GM23338 (cell line): ENCODE results near the gene NUP205. TPM values are rescaled to one million over a fixed set of nuclear protein-coding genes. Genes with fewer than 3 reads are reported as not detected.

ENCODE experiments used
- ATAC-seq: fragments of 200-7000 bp; cut with Tn5 transposase; 3 replicates; pipeline ENCODE4 v1.9.1; 2020
- DNase-seq: peaks from one replicate; pipeline ENCODE4 v3.0.0-alpha.2; 2015; ENCODE audit warnings: low spot score
- H2AFZ ChIP-seq: fragments of 200-600 bp; sonication (generic); 2 replicates; pipeline ENCODE4 v1.8.0; 2016; ENCODE audit warnings: antibody characterized with exemption, mild to moderate bottlenecking, moderate library complexity
- H3F3A ChIP-seq: fragments of 200-600 bp; sonication (generic); replicated peaks from 2 replicates; pipeline ENCODE4 v1.8.0; 2017; ENCODE audit warnings: antibody characterized with exemption, mixed run types, low read depth
- H3K27ac ChIP-seq: fragments of 200-600 bp; sonication (generic); 2 replicates; pipeline ENCODE4 v1.6.1; 2016; ENCODE audit warnings: low read depth
- H3K27me3 ChIP-seq: fragments of 200-600 bp; sonication (generic); 2 replicates; pipeline ENCODE4 v1.8.0; 2016; ENCODE audit warnings: mild to moderate bottlenecking, mixed run types, moderate library complexity; ENCODE audit not compliant: insufficient read depth
- H3K36me3 ChIP-seq: fragments of 200-600 bp; sonication (generic); 2 replicates; pipeline ENCODE4 v1.8.0; 2016; ENCODE audit warnings: mild to moderate bottlenecking; ENCODE audit not compliant: insufficient read depth
- H3K4me1 ChIP-seq: fragments of 200-600 bp; sonication (generic); 2 replicates; pipeline ENCODE4 v1.8.0; 2016; ENCODE audit warnings: mild to moderate bottlenecking, moderate library complexity; ENCODE audit not compliant: insufficient read depth
- H3K4me2 ChIP-seq: fragments of 200-600 bp; sonication (generic); 2 replicates; pipeline ENCODE4 v1.7.1; 2017; ENCODE audit warnings: mixed run types
- H3K4me3 ChIP-seq: fragments of 200-600 bp; sonication (generic); 2 replicates; pipeline ENCODE4 v1.6.1; 2016; ENCODE audit warnings: mixed run types
- H3K79me2 ChIP-seq: fragments of 200-600 bp; sonication (generic); replicated peaks from 2 replicates; pipeline ENCODE4 v1.8.0; 2017; ENCODE audit warnings: mild to moderate bottlenecking; ENCODE audit not compliant: insufficient read depth
- H3K9me2 ChIP-seq: fragments of 200-600 bp; sonication (generic); 2 replicates; pipeline ENCODE4 v1.8.0; 2017; ENCODE audit not compliant: insufficient read depth
- H4K20me1 ChIP-seq: fragments of 200-600 bp; sonication (generic); replicated peaks from 2 replicates; pipeline ENCODE4 v1.8.0; 2017; ENCODE audit warnings: mild to moderate bottlenecking; ENCODE audit not compliant: insufficient read depth
- H3K27ac Mint-ChIP-seq: 2 replicates; pipeline ENCODE4 v1.8.0; 2020; ENCODE audit warnings: inconsistent platforms, mild to moderate bottlenecking, moderate library complexity, mixed read lengths
- H3K27me3 Mint-ChIP-seq: 3 replicates; pipeline ENCODE4 v1.8.0; 2022; ENCODE audit warnings: low read depth, mild to moderate bottlenecking, moderate library complexity, mixed read lengths, inconsistent platforms; ENCODE audit not compliant: insufficient read depth, poor library complexity
- H3K36me3 Mint-ChIP-seq: 3 replicates; pipeline ENCODE4 v1.8.0; 2021; ENCODE audit warnings: low read depth, mild to moderate bottlenecking, inconsistent platforms, moderate library complexity, mixed read lengths
- H3K4me1 Mint-ChIP-seq: 3 replicates; pipeline ENCODE4 v1.8.0; 2020; ENCODE audit warnings: mild to moderate bottlenecking, inconsistent platforms, mixed read lengths
- H3K4me3 Mint-ChIP-seq: 3 replicates; pipeline ENCODE4 v1.8.0; 2021; ENCODE audit warnings: moderate library complexity, mild to moderate bottlenecking, inconsistent platforms, mixed read lengths
- H3K9me3 Mint-ChIP-seq: 3 replicates; pipeline ENCODE4 v1.8.0; 2020; ENCODE audit warnings: moderate library complexity, mild to moderate bottlenecking, inconsistent platforms, mixed read lengths
- CREB1 ChIP-seq: fragments of 250-450 bp; sonication (Bioruptor Pico); IDR thresholded peaks from 2 replicates; pipeline ENCODE4 v1.5.0; 2020; ENCODE audit warnings: low read depth, mild to moderate bottlenecking, moderate library complexity
- ETS1 ChIP-seq: IDR thresholded peaks from 2 replicates; pipeline ENCODE4 v1.6.1; 2016; ENCODE audit warnings: antibody characterized with exemption
- EZH2phosphoT487 ChIP-seq: fragments of 200-600 bp; sonication (generic); IDR thresholded peaks from one replicate; pipeline ENCODE4 v1.8.1; 2018; ENCODE audit warnings: antibody characterized with exemption; ENCODE audit not compliant: unreplicated experiment
- JUNB ChIP-seq: IDR thresholded peaks from one replicate; pipeline ENCODE4 v1.6.1; 2016; ENCODE audit warnings: antibody characterized with exemption; ENCODE audit not compliant: unreplicated experiment
- NANOG ChIP-seq: IDR thresholded peaks from 2 replicates; pipeline ENCODE4 v1.6.1; 2016; ENCODE audit warnings: antibody characterized with exemption, borderline replicate concordance
- POLR2AphosphoS5 ChIP-seq: IDR thresholded peaks from 2 replicates; pipeline ENCODE4 v1.6.1; 2016; ENCODE audit warnings: antibody characterized with exemption, low read depth
- REST ChIP-seq: IDR thresholded peaks from one replicate; pipeline ENCODE4 v1.6.1; 2018; ENCODE audit warnings: antibody characterized with exemption; ENCODE audit not compliant: unreplicated experiment
- STAT1 ChIP-seq: IDR thresholded peaks from one replicate; pipeline ENCODE4 v1.6.1; 2016; ENCODE audit warnings: antibody characterized with exemption; ENCODE audit not compliant: unreplicated experiment
- ZNF331 ChIP-seq: fragments of 250-450 bp; sonication (Bioruptor Pico); IDR thresholded peaks from 2 replicates; pipeline ENCODE4 v1.5.0; 2020; ENCODE audit warnings: low read depth, mild to moderate bottlenecking, moderate library complexity
- polyA plus RNA-seq: library from polyadenylated mRNA; unstranded; fragments of >200 nt; fragmentation: Nextera tagmentation; extraction: Ambion mirVana; gene quantifications from 2 replicates; pipeline ENCODE4 v1.2.1, GENCODE V29; 2016
- total RNA-seq: library from RNA; depleted of rRNA; stranded (reverse); fragments of >200 nt; shearing (Covaris generic); gene quantifications from 2 replicates; pipeline ENCODE4 v1.2.3, GENCODE V29; 2014

The NUP205 gene
- total and polyA plus RNA-seq, 2 experiments from 2014 or later: 150 to 212 TPM

GRCh38 chr7:135597181-135597925 lies 39.6 kb downstream of the NUP205 start:
- DNase-seq: no peak
- H3K9me3 Mint-ChIP-seq: no peaks in the 10 kb centered on the region
- H3K4me1 Mint-ChIP-seq: no peaks in the 10 kb centered on the region
- TF ChIP-seq ETS1 (no peak), REST (no peak), STAT1 (no peak), ZNF331 (CRISPR knock-in tag) (no peak), EZH2phosphoT487 (no peak), POLR2AphosphoS5 (no peak), JUNB (no peak)
- Histone ChIP-seq H3K4me3 (no peak overlapping the region), H2AFZ (no peak overlapping the region), H3K79me2 (no peaks in the 10 kb centered on the region; the same call in 1 of the 2 replicates), H3K4me1 (no peaks in the 10 kb centered on the region), H3F3A (0 out of 2 replicates have a peak, but pooled peaks cover 3% of the 10 kb centered on the region), H3K27ac (no peak overlapping the region), H3K36me3 (peaks cover 79% of the 10 kb centered on the region), H4K20me1 (peaks cover 18% of the 10 kb centered on the region), H3K4me2 (no peak overlapping the region), H3K27me3 (no peaks in the 10 kb centered on the region), H3K9me2 (no peaks in the 10 kb centered on the region)
- peaks cover 88% of the 10 kb centered on the region for H3K36me3 Mint-ChIP-seq
- no peaks in the 10 kb centered on the region for H3K27me3 Mint-ChIP-seq
- no peak for ATAC-seq
- no peak overlapping the region for H3K27ac Mint-ChIP-seq
- no peak overlapping the region for H3K4me3 Mint-ChIP-seq

- H3K4me1 Mint-ChIP-seq: no peaks in the 10 kb centered on the region
- no peaks in the 10 kb centered on the region for H3K27me3 ChIP-seq
- H2AFZ ChIP-seq: no peak overlapping the region
- H3K4me2 ChIP-seq: no peak overlapping the region
- H3K36me3 ChIP-seq: peaks cover 80% of the 10 kb centered on the region
- no peak overlapping the region for H3K4me3 Mint-ChIP-seq
- no peaks in the 10 kb centered on the region for H3K9me2 ChIP-seq
- 0 out of 2 replicates have a peak, but pooled peaks cover 3% of the 10 kb centered on the region for H3F3A ChIP-seq
- no peak for ATAC-seq
- no peaks in the 10 kb centered on the region for H3K9me3 Mint-ChIP-seq
- H3K27ac ChIP-seq: no peak overlapping the region
- no peak for DNase-seq
- H3K4me1 ChIP-seq: no peaks in the 10 kb centered on the region
- no peak overlapping the region for H3K27ac Mint-ChIP-seq
- H3K4me3 ChIP-seq: no peak overlapping the region
- peaks cover 87% of the 10 kb centered on the region for H3K36me3 Mint-ChIP-seq
- no peaks in the 10 kb centered on the region; the same call in 1 of the 2 replicates for H3K79me2 ChIP-seq
- H3K27me3 Mint-ChIP-seq: no peaks in the 10 kb centered on the region
- H4K20me1 ChIP-seq: peaks cover 18% of the 10 kb centered on the region
- no peak for TF ChIP-seq JUNB
- no peak for TF ChIP-seq REST
- no peak for TF ChIP-seq EZH2phosphoT487
- TF ChIP-seq NANOG: no peak
- no peak for TF ChIP-seq CREB1 (CRISPR knock-in tag)
These were observed 40.2 kb downstream of the NUP205 start for GRCh38 chr7:135597926-135598305.
